Measurements from ENCODE around the gene TPRX2.

DNA sequence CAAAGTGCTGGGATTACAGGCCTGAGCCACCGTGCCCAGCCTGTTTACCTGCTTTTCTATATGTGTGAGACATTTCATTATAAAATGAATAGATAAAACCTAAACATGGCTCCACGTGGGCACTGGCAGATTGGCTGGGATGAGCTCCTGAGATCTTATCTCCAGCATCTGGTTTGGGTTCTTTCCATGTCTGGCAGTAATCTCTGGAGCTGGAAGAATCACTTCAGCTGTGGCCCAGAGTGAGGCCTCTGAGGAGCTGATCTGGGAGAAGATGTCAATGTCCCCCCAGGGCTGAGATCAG lies 32.5 kb downstream of the TPRX2 start:
- TF ChIP-seq, protein P1, sequence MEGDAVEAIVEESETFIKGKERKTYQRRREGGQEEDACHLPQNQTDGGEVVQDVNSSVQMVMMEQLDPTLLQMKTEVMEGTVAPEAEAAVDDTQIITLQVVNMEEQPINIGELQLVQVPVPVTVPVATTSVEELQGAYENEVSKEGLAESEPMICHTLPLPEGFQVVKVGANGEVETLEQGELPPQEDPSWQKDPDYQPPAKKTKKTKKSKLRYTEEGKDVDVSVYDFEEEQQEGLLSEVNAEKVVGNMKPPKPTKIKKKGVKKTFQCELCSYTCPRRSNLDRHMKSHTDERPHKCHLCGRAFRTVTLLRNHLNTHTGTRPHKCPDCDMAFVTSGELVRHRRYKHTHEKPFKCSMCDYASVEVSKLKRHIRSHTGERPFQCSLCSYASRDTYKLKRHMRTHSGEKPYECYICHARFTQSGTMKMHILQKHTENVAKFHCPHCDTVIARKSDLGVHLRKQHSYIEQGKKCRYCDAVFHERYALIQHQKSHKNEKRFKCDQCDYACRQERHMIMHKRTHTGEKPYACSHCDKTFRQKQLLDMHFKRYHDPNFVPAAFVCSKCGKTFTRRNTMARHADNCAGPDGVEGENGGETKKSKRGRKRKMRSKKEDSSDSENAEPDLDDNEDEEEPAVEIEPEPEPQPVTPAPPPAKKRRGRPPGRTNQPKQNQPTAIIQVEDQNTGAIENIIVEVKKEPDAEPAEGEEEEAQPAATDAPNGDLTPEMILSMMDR (IDR thresholded peaks at IDR 0.05) = no peak
- TF ChIP-seq RFX5 (IDR thresholded peaks at IDR 0.05) (no peak), ESRRA (IDR thresholded peaks at IDR 0.05; ENCODE audit: borderline replicate concordance, low read length) (no peak), SREBF2 (IDR thresholded peaks at IDR 0.05) (no peak), POLR2A (IDR thresholded peaks at IDR 0.05; ENCODE audit: low read length) (no peak), CHD2 (IDR thresholded peaks at IDR 0.05; ENCODE audit: low read length, partially characterized antibody) (no peak), TP53 (CRISPR knock-in tag; IDR thresholded peaks at IDR 0.05) (no peak), EHF (CRISPR knock-in tag; IDR thresholded peaks at IDR 0.05) (no peak), HDAC2 (IDR thresholded peaks at IDR 0.05) (no peak), NFE2L2 (conservative IDR thresholded peaks at IDR 0.05; ENCODE audit: low read length) (no peak)
